ENCODE data around the gene PHAF1.

DNA sequence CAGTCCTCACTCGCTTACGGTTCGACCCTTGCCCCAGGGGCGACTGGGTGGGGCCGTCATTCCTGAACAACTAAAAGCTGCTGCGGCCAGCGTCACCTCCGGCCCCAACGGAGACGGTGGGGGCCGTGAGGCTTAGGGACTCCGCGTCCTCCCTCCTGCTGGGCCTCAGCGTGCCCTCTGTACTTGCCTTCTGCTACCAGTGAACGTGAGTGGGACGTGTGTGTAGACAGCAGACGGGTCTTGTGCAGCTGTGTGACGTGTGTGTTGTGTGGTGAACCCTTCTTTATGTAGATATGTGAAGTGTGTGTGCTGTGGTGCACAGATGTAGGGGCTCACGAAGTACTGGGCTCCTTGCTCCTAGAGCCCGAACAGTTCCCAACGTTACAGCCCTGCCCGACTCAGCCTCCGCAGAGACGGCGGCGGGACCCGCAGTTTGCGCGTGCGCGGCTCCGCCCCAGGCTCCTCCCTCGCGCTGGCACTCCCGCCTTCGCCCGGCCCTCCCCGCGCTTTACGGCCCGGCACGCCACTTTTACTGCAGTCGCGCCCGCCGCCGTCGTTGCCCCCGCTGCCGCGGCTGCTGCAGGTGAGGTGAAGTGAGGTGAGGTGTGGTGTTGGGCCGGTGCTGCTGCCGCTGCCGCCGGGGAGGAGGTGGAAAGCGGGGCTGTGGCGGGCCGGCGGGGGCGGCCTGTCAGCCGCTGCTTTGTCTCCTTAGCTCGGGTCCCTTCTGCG, at the start of gene PHAF1:
- TF ChIP-seq CTCF (conservative IDR thresholded peaks at IDR 0.05 in 1 of 2, IDR thresholded peaks at IDR 0.05 in 1 of 2; ENCODE audit: extremely low read depth in 1 of 2, insufficient read depth in 1 of 2, low read depth in 1 of 2, low read length in 2 of 2) (no peak), EZH2 (IDR thresholded peaks at IDR 0.05; ENCODE audit: borderline replicate concordance, low read length) (no peak)
